Effector memory CD8-positive, alpha-beta T cell (primary cell): ENCODE measurements around the gene PTGER4.

Experiments used
- ATAC-seq: fragments of 150-1000 bp; cut with Tn5 transposase; replicated peaks from 2 replicates; pipeline ENCODE4 v1.10.0; 2021; ENCODE audit warnings: mild to moderate bottlenecking, moderate library complexity
- DNase-seq, 3 experiments: peaks; one replicate each; pipeline ENCODE4 v3.0.0; 2021
- H3K27ac Mint-ChIP-seq, 2 donors: one replicate each; pipeline ENCODE4 v1.8.0; 2022; ENCODE audit warnings: mild to moderate bottlenecking in 2 of 2, mixed read lengths in 2 of 2, moderate library complexity in 2 of 2
- H3K27me3 Mint-ChIP-seq, 2 donors: one replicate each; pipeline ENCODE4 v1.8.0; 2022; ENCODE audit warnings: mixed read lengths in 2 of 2
- H3K36me3 Mint-ChIP-seq: one replicate; pipeline ENCODE4 v1.8.0; 2022; ENCODE audit warnings: mild to moderate bottlenecking, moderate library complexity, mixed read lengths; ENCODE audit not compliant: insufficient read depth
- H3K4me1 Mint-ChIP-seq, 2 donors: one replicate each; pipeline ENCODE4 v1.8.0; 2022; ENCODE audit warnings: low read depth in 2 of 2, mixed read lengths in 2 of 2
- H3K4me3 Mint-ChIP-seq, 2 donors: one replicate each; pipeline ENCODE4 v1.8.0; 2022; ENCODE audit warnings: mild to moderate bottlenecking in 2 of 2, mixed read lengths in 2 of 2, moderate library complexity in 2 of 2
- H3K9me3 Mint-ChIP-seq, 2 donors: one replicate each; pipeline ENCODE4 v1.8.0; 2022; ENCODE audit warnings: mixed read lengths in 2 of 2

PTGER4 gene

GRCh38 chr5:40676613-40677343, 2.9 kb upstream of the PTGER4 start:
- Mint-ChIP-seq H3K9me3 (no peaks in the 10 kb centered on the region), H3K27ac (peak overlapping the region in 1 of 2 donors; percentile 77), H3K36me3 (peaks cover 33% of the 10 kb centered on the region), H3K27me3 (no peaks in the 10 kb centered on the region), H3K4me1 (peaks cover 39 to 52% of the 10 kb centered on the region in 2 donors), H3K4me3 (peak overlapping the region; percentile 30 to 36)
- ATAC-seq (no peak), DNase-seq (no peak)

DNA sequence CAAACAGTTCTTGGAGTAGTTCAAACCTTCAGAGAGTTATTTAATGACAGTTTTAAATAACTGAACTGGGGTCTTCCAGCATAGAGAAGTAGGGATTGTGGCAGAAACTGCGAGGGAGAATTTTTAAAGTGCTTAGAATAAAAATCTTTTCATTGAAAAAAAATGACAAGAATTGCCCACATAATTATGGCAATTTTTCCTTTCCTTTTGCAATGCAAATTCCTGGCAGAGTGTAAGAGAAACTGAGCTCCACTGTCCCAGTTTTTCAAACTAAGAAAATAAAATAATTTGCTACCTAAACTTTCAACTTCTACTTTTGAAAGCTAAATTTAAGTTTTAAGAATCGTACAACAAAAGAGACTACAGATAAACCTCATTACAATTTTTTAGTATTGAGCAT, 2.3 kb upstream of the PTGER4 start:
- H3K27me3 Mint-ChIP-seq: no peaks in the 10 kb centered on the region
- H3K27ac Mint-ChIP-seq: peak overlapping the region in 1 of 2 donors; percentile 77

DNA sequence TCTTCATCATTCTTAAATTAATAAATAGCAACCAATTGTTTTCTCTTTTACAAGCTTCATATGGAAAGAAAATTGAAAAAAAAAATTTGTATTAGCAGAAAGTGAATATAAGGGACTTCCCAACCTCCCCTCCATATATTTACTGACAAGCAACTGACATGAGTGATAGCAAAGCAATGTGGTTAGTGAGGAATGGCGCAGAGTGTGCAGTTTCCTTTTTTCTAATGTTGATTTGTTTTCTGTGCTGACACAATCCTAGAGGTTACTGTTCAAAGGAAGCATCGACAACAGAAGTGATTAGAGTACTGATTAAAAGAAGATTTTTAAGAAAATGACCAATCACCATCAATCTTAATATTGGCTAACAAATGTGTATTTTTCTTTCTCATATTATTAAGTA, 1.7 kb upstream of the PTGER4 start:
- Mint-ChIP-seq H3K36me3 (peaks cover 46% of the 10 kb centered on the region), H3K4me3 (peak overlapping the region in 1 of 2 donors; percentile 100), H3K27ac (peak overlapping the region; percentile 99 to 100), H3K4me1 (peaks cover 40 to 52% of the 10 kb centered on the region in 2 donors), H3K27me3 (no peaks in the 10 kb centered on the region), H3K9me3 (no peaks in the 10 kb centered on the region)
- DNase-seq (no peak), ATAC-seq (no peak)

More for the DNA sequence above, 2.3 kb upstream of the PTGER4 start:
- ATAC-seq: no peak
- no peak for DNase-seq
- Mint-ChIP-seq H3K4me1 (peaks cover 40 to 54% of the 10 kb centered on the region in 2 donors), H3K9me3 (no peaks in the 10 kb centered on the region), H3K4me3 (peak overlapping the region in 1 of 2 donors; percentile 30), H3K36me3 (peaks cover 40% of the 10 kb centered on the region)

GRCh38 chr5:40678460-40679147, 1.1 kb upstream of the PTGER4 start:
- peaks cover 42 to 56% of the 10 kb centered on the region in 2 donors for H3K4me1 Mint-ChIP-seq
- no peak for DNase-seq
- H3K27ac Mint-ChIP-seq: peak overlapping the region; percentile 99 to 100
- peaks cover 51% of the 10 kb centered on the region for H3K36me3 Mint-ChIP-seq
- H3K27me3 Mint-ChIP-seq: no peaks in the 10 kb centered on the region
- no peaks in the 10 kb centered on the region for H3K9me3 Mint-ChIP-seq
- peak overlapping the region; percentile 100 for H3K4me3 Mint-ChIP-seq
- no peak for ATAC-seq

- H3K36me3 Mint-ChIP-seq: peaks cover 57% of the 10 kb centered on the region
- no peaks in the 10 kb centered on the region for H3K27me3 Mint-ChIP-seq
- peak overlapping the region; percentile 100 for H3K4me3 Mint-ChIP-seq
- peak overlapping the region; percentile 99 to 100 for H3K27ac Mint-ChIP-seq
- ATAC-seq (peak; percentile 66), DNase-seq (peak; percentile 81 to 86 (median 85))
- no peaks in the 10 kb centered on the region for H3K9me3 Mint-ChIP-seq
- H3K4me1 Mint-ChIP-seq: peaks cover 39 to 63% of the 10 kb centered on the region in 2 donors
Observed at GRCh38 chr5:40679148-40679912, 385 bp upstream of the PTGER4 start.

- peak; percentile 16 for ATAC-seq
- peak; percentile 46 to 62 (median 47) for DNase-seq
- Mint-ChIP-seq H3K27me3 (no peaks in the 10 kb centered on the region), H3K4me3 (peak overlapping the region; percentile 100), H3K4me1 (peaks cover 36 to 70% of the 10 kb centered on the region in 2 donors), H3K9me3 (no peaks in the 10 kb centered on the region), H3K36me3 (peaks cover 71% of the 10 kb centered on the region), H3K27ac (peak overlapping the region; percentile 99 to 100)
Observed at GRCh38 chr5:40680741-40681362, 1.1 kb downstream of the PTGER4 start.

DNA sequence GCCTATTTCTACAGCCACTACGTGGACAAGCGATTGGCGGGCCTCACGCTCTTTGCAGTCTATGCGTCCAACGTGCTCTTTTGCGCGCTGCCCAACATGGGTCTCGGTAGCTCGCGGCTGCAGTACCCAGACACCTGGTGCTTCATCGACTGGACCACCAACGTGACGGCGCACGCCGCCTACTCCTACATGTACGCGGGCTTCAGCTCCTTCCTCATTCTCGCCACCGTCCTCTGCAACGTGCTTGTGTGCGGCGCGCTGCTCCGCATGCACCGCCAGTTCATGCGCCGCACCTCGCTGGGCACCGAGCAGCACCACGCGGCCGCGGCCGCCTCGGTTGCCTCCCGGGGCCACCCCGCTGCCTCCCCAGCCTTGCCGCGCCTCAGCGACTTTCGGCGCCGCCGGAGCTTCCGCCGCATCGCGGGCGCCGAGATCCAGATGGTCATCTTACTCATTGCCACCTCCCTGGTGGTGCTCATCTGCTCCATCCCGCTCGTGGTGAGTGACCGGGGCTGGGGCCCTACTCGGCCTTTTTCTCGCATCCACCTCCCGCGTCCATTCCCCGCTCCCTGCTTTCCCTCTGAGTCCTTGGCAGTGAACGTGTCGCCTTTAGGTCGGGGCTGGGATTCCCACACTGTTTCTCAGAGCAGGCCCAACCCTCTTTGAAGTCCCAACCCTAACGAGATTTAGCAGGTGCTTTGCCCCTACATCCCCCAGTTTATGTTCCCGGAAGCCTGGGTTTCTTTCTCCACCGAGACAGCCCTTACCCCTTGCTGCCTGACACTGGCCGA, 1.8 kb downstream of the PTGER4 start:
- ATAC-seq (no peak), DNase-seq (peak in 2 of 3 experiments; percentile 28 to 40)
- no peaks in the 10 kb centered on the region for H3K9me3 Mint-ChIP-seq
- peak overlapping the region; percentile 99 to 100 for H3K27ac Mint-ChIP-seq
- H3K4me3 Mint-ChIP-seq: peak overlapping the region; percentile 100
- H3K36me3 Mint-ChIP-seq: peaks cover 78% of the 10 kb centered on the region
- peaks cover 37 to 69% of the 10 kb centered on the region in 2 donors for H3K4me1 Mint-ChIP-seq
- no peaks in the 10 kb centered on the region for H3K27me3 Mint-ChIP-seq

DNA sequence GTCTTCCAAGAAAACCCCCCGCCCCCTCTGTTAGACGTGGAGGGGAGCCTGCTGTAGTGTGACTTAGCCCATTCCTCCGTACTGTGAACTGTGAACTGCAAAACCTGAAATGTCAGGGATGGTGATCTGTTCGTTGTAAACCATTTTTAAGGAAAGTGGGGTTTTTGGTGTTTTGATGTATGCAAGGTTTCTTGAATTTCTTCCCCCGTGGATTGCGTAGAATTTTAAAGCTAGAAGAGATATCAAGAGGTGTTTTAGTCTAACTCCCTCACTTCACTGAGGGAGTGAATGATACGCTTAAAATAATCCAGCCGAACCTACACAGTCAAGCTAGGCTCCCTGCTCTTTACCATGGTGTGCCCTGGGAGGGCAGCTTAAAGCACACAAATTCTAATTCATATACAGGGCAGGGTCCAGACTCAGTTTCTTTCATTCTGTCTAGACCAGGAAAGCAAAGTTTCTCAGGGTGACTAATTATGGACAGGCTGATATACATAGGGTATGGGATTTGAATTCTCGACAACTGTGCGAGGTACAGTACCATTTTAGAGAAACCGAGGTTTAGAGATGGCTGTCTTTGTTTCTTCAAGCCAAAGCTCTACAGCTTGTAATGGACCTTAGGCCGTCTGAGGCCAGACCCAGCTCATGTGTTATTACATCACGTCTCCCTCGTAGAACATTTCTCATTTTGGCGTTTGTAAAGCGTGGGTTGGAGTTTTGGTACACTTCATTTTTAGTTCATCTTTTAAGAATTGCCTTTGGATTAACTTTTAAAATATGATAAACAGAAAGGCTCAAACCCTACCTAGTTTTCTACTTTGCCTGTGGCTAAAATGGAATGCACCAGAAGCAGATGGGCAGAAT, 2.7 kb downstream of the PTGER4 start:
- peak overlapping the region; percentile 100 for H3K4me3 Mint-ChIP-seq
- no peak for ATAC-seq
- no peaks in the 10 kb centered on the region for H3K9me3 Mint-ChIP-seq
- peaks cover 86% of the 10 kb centered on the region for H3K36me3 Mint-ChIP-seq
- no peaks in the 10 kb centered on the region for H3K27me3 Mint-ChIP-seq
- peak overlapping the region; percentile 99 to 100 for H3K27ac Mint-ChIP-seq
- H3K4me1 Mint-ChIP-seq: peaks cover 35 to 69% of the 10 kb centered on the region in 2 donors
- DNase-seq: no peak

DNA sequence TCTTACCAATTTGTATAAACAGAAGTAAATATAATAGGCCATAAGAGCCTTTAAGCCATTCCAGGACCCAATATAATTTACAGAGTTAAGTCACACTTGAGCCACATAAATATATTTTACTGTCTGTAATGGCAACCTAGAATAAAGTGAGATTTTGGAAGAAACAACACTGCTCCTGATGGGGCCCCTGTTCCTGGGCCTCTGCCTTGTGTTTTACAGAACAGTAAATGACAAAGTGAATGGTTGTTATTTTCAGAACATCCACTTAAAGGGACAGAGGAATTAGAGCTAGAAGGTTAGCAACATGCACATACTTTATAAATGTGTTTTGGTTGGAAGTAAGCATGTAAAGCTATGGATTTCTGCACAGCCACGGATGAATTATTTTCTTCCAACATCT, 3.6 kb downstream of the PTGER4 start:
- no peaks in the 10 kb centered on the region for H3K27me3 Mint-ChIP-seq
- peaks cover 95% of the 10 kb centered on the region for H3K36me3 Mint-ChIP-seq
- ATAC-seq (no peak), DNase-seq (no peak)
- peak overlapping the region; percentile 100 for H3K4me3 Mint-ChIP-seq
- no peaks in the 10 kb centered on the region for H3K9me3 Mint-ChIP-seq
- H3K27ac Mint-ChIP-seq: peak overlapping the region; percentile 99 to 100
- H3K4me1 Mint-ChIP-seq: peaks cover 44 to 74% of the 10 kb centered on the region in 2 donors

GRCh38 chr5:40685193-40685592, 5.5 kb downstream of the PTGER4 start:
- H3K4me3 Mint-ChIP-seq: peak overlapping the region; percentile 100
- DNase-seq (no peak), ATAC-seq (no peak)
- H3K4me1 Mint-ChIP-seq: peaks cover 47 to 74% of the 10 kb centered on the region in 2 donors
- H3K27ac Mint-ChIP-seq: peak overlapping the region; percentile 95 to 100
- H3K27me3 Mint-ChIP-seq: no peaks in the 10 kb centered on the region
- H3K36me3 Mint-ChIP-seq: peaks cover 97% of the 10 kb centered on the region
- H3K9me3 Mint-ChIP-seq: no peaks in the 10 kb centered on the region

- Mint-ChIP-seq H3K9me3 (no peaks in the 10 kb centered on the region), H3K27me3 (no peaks in the 10 kb centered on the region), H3K4me1 (peaks cover 54 to 80% of the 10 kb centered on the region in 2 donors), H3K4me3 (peak overlapping the region; percentile 100), H3K27ac (peak overlapping the region; percentile 95 to 100), H3K36me3 (peaks cover 97% of the 10 kb centered on the region)
- DNase-seq (no peak), ATAC-seq (no peak)
Observed at GRCh38 chr5:40685976-40686486, 6.3 kb downstream of the PTGER4 start.
